ENCODE results near the gene VPREB3.

Gene VPREB3

GRCh38 chr22:23783265-23784150 lies 29.3 kb upstream of the VPREB3 start:
- no peak for DNase-seq (ENCODE audit: low read depth in 3 of 3, low spot score in 1 of 3)

GRCh38 chr22:23782703-23783102 lies 28.5 kb upstream of the VPREB3 start:
- DNase-seq (ENCODE audit: low read depth in 3 of 3, low spot score in 1 of 3) = no peak

DNA sequence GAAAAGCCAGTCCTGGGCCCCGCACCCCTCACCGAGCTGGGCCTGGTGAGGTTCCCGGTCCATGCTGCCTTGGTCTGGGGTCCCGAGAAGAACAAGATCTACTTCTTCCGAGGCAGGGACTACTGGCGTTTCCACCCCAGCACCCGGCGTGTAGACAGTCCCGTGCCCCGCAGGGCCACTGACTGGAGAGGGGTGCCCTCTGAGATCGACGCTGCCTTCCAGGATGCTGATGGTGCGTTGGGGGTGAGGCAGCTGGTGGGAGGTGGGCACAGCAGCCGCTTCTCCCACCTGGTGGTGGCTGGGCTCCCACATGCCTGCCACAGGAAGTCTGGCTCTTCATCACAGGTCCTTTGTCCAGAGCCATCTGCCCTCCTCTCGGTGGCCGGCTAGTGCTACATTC lies 28.0 kb upstream of the VPREB3 start:
- DNase-seq (ENCODE audit: low read depth in 3 of 3, low spot score in 1 of 3) = no peak

DNA sequence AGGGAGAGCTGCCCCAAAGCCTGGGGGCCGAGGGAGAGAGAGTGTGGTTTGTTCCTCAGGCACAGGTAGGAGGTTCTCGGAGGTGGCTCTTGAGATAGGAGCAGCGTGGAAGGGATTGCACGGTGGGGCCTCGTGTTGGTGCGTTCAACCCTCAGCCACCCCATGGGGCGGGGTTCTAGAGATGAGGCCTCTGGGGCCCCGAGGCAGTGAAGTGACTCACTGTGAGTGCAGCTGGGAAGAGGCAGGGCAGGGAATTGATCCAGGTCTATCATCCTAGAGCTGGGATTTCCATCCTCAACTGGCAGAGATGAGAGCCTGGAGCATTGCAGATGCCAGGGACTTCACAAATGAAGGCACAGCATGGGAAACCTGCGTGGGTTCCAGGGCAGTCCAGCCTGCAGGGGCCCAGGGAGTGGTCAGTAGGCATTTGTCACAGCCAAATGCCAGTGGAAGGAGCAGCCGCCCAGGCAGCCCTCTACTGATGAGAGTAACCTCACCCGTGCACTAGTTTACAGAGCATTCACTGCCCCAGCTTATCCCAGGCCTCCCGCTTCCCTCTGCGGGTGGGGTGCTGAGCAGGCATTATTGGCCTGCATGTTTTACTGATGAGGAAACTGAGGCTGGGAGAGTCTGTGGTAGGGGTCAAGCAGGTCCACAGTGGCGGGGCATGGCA lies 27.4 kb upstream of the VPREB3 start:
- DNase-seq (ENCODE audit: low read depth in 3 of 3, low spot score in 1 of 3) = no peak

GRCh38 chr22:23781065-23781464 lies 26.8 kb upstream of the VPREB3 start:
- DNase-seq (ENCODE audit: low read depth in 3 of 3, low spot score in 1 of 3) = no peak

GRCh38 chr22:23780146-23780748 lies 26.0 kb upstream of the VPREB3 start:
- no peak for DNase-seq (ENCODE audit: low read depth in 3 of 3, low spot score in 1 of 3)

GRCh38 chr22:23779731-23780130 lies 25.5 kb upstream of the VPREB3 start:
- no peak for DNase-seq (ENCODE audit: low read depth in 3 of 3, low spot score in 1 of 3)

DNA sequence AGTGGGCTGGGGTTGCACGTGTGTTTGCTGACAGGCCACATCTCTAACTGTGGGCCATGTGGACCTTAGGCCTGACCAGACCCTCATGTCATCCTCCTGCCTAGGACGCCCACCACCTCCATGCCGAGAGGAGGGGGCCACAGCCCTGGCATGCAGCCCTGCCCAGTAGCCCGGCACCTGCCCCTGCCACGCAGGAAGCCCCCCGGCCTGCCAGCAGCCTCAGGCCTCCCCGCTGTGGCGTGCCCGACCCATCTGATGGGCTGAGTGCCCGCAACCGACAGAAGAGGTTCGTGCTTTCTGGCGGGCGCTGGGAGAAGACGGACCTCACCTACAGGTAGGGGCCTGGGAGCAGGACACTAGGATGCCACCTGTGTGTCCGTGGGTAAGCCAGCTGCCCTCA lies 24.9 kb upstream of the VPREB3 start:
- no peak for DNase-seq (ENCODE audit: low read depth in 3 of 3, low spot score in 1 of 3)

GRCh38 chr22:23778577-23778900 lies 24.3 kb upstream of the VPREB3 start:
- no peak for DNase-seq (ENCODE audit: low read depth in 3 of 3, low spot score in 1 of 3)

DNA sequence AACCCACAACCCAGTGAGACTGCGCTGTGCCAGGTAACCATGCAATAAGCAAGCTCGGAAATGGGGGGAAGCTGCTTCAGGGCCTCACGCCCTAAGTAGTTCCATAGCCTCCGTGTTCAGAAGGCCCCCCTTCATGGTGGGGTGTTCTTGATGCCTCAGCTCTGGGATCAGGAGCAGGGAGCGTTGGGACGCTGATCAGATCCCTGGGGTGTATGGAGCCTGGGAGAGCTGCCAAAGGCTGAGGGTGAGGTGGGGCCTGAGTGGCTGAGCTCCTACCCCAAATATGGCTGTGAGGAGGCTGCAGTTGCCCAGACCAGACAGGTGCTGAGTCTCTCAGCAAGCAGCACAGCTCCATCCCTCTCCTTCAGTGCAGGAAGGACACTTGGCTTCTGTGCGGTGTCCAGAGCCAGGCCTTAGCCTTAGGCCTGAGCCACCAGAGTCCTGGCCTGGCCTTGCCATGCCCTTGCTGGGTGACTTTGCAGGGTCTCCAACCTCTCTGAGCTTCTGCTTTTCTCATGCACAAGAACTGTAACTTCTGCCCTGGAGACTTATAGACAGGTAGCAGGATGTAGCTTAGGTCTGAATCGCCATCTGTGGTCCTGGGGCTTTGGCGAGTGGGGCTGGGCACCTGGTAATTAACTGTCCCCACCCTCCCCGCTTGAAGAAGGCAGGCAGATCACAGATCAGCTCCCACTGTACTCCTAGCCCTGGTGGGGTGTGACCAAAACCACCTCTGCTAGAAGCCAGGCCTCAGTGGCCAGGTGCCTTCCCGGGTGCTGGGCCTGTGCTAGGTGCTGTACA lies 23.8 kb upstream of the VPREB3 start:
- no peak for DNase-seq (ENCODE audit: low read depth in 3 of 3, low spot score in 1 of 3)

DNA sequence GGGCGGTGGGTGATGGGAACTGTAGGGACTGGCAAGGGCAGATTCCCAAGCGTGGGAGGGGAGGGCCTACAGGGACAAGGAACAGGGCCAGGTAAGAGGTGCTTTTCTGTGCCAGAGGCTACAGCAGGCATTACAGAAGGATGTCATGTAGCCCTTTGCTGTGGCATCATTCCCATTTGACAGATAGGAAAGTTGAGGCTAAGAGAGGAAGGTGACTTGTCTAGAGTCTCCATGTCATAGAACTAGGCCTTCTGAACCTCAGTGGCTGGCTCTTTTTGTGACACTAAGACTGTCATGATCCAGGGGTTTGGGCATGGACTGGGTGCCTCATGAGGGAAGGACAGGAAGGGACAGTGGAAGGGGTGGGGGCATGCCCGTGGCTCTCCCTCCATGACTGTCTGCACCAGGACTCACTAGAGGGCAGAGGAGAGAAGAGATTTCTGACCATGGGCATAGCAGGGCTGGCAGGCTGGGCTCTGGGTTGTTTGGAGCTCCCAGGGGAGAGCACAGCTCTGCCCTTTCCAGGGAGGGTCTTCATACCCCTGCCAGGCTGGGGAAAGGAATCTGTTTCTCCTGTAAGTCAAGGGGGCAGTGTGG lies 21.7 kb upstream of the VPREB3 start:
- DNase-seq (ENCODE audit: low read depth in 3 of 3, low spot score in 1 of 3) = no peak

DNA sequence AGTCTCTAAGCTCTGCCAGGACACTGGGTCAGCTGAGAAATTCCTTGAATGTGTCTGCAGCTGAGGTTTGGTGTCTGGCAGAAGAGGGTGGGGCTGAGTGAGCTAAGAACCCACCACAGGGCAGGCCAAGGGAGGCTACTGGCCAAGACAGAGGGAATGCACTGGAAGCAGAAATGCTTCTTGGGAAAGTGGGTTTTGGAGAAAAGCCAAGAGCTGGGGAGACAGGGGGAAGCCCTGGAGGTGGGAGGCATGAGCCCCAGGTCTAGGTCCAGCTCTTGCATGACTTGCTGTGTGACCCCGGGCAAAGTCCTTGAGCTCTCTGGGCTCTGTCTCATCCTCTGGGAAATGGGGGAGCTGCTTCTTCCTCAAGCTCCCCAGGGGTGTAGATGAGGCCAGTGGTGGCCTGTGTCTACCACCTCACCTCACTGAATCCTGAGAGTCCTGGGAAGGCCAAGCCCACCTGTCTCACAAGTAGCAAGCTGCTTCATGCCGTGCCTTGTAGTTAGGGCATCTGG lies 20.8 kb upstream of the VPREB3 start:
- no peak for DNase-seq (ENCODE audit: low read depth in 3 of 3, low spot score in 1 of 3)

GRCh38 chr22:23774114-23774921 lies 20.1 kb upstream of the VPREB3 start:
- no peak for DNase-seq (ENCODE audit: low read depth in 3 of 3, low spot score in 1 of 3)

- no peak for DNase-seq (ENCODE audit: low read depth in 3 of 3, low spot score in 1 of 3)
Observed at GRCh38 chr22:23773483-23774113, 19.4 kb upstream of the VPREB3 start.

- DNase-seq (ENCODE audit: low read depth in 3 of 3, low spot score in 1 of 3) = peak in 1 of 3 donors; percentile 48
Observed at GRCh38 chr22:23772649-23773473, 18.6 kb upstream of the VPREB3 start, which contains the start of gene MMP11. Gene MMP11, plus strand, starts transcription at chr22:23772849. Its CDS starts 22 bp downstream, at chr22:23772871.

DNA sequence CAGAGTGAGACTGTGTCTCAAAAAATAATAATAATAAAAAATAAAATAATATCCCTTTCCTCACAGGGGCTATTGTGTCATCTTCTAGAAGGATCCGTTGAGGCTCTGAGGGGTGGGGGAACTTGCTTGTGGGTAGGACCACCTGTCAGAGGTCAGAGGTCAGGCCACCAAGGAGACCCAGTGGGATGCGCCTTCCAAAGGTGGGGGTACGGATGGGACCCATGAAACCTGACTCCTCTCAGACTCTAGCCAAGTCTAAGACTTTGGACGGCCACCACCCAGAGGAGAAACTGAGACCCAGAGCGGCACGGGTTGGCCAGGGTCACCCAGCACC lies 18.1 kb upstream of the VPREB3 start:
- DNase-seq (ENCODE audit: low read depth in 3 of 3, low spot score in 1 of 3) = no peak

- DNase-seq (ENCODE audit: low read depth in 3 of 3, low spot score in 1 of 3) = no peak
Observed at GRCh38 chr22:23769321-23769965, 15.2 kb upstream of the VPREB3 start.
